RWPE2 (cell line): ENCODE measurements around the gene NSG1.

Experiments
- ATAC-seq: fragments of 200-7000 bp; cut with Tn5 transposase; 3 replicates; pipeline ENCODE4 v1.9.1; 2021; ENCODE audit warnings: low read depth
- DNase-seq: peaks from one replicate; pipeline ENCODE4 v3.0.0-alpha.2; 2020; ENCODE audit warnings: low spot score
- H3K27ac ChIP-seq: fragments of 450-650 bp; 2 replicates; pipeline ENCODE4 v1.5.1; 2017; ENCODE audit warnings: mild to moderate bottlenecking; ENCODE audit not compliant: poor library complexity, severe bottlenecking
- H3K27me3 ChIP-seq: fragments of 250-450 bp; sonication (Bioruptor Pico); 2 replicates; pipeline ENCODE4 v1.5.1; 2021; ENCODE audit warnings: mild to moderate bottlenecking, moderate library complexity; ENCODE audit not compliant: insufficient read depth, poor library complexity, severe bottlenecking
- H3K36me3 ChIP-seq: fragments of 250-450 bp; sonication (Bioruptor Pico); 2 replicates; pipeline ENCODE4 v1.5.1; 2020; ENCODE audit warnings: low read depth, mild to moderate bottlenecking, moderate library complexity
- H3K4me1 ChIP-seq: fragments of 250-450 bp; sonication (Bioruptor Pico); 2 replicates; pipeline ENCODE4 v1.5.1; 2021; ENCODE audit warnings: mild to moderate bottlenecking, moderate library complexity; ENCODE audit not compliant: insufficient read depth, poor library complexity, severe bottlenecking
- H3K4me3 ChIP-seq: fragments of 250-450 bp; sonication (Bioruptor Pico); 2 replicates; pipeline ENCODE4 v1.5.1; 2021; ENCODE audit warnings: mild to moderate bottlenecking, moderate library complexity; ENCODE audit not compliant: severe bottlenecking
- H3K9me3 ChIP-seq: fragments of 250-450 bp; sonication (Bioruptor Pico); 2 replicates; pipeline ENCODE4 v1.5.1; 2021; ENCODE audit warnings: mild to moderate bottlenecking, moderate library complexity; ENCODE audit not compliant: severe bottlenecking
- CTCF ChIP-seq: fragments of 450-650 bp; IDR thresholded peaks from one replicate; pipeline ENCODE4 v1.5.1; 2017; ENCODE audit warnings: mild to moderate bottlenecking, moderate library complexity; ENCODE audit not compliant: poor library complexity, severe bottlenecking

The NSG1 gene

DNA sequence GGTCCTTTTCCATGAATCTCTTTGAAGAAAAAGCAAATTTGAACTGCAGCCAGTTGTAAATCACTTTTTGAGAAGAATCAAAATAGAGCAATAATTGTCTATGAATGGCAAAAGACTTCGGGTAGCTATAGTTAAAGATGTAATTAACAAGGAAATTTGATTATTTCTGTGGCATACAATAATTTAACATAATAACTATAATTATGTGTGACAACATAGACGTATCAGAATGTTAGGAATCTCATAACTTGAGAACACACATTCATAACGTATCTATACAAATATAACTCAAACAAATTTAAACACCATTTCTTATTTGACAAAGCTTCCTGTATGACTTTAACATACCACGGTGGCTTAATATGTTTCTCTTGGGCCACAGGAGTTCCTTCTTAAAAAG is 36.0 kb upstream of the NSG1 start:
- no peak for DNase-seq
- no peak for TF ChIP-seq CTCF
- no peak overlapping the region for H3K4me3 ChIP-seq
- H3K4me1 ChIP-seq, result no peaks in the 10 kb centered on the region
- H3K27ac ChIP-seq, result no peak overlapping the region
- H3K9me3 ChIP-seq, result no peaks in the 10 kb centered on the region
- no peaks in the 10 kb centered on the region for H3K36me3 ChIP-seq
- no peaks in the 10 kb centered on the region for H3K27me3 ChIP-seq
- ATAC-seq, result no peak

DNA sequence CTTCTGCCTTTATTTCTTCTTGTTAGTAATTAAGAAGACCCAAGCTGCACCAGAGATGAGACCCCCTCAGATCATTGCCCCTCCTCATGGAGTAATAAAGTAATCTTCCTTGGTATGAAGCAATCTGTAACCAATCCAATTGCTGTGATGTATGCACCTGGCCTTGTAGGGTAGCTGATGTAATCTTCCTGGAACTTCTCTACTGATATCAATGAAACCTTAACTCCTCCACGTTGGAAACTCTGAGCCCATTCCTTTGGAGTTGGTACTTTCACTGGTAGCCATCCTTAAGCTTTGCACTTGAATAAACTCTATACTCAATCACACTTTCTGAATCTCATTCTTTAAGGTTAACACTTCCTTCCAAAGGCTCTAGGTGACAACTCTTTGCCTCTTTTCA is 31.6 kb upstream of the NSG1 start:
- no peaks in the 10 kb centered on the region for H3K4me1 ChIP-seq
- no peak overlapping the region for H3K4me3 ChIP-seq
- DNase-seq (no peak), ATAC-seq (no peak)
- peaks cover 9% of the 10 kb centered on the region for H3K27me3 ChIP-seq
- H3K9me3 ChIP-seq, result no peaks in the 10 kb centered on the region
- no peaks in the 10 kb centered on the region for H3K36me3 ChIP-seq
- no peak for TF ChIP-seq CTCF
- no peak overlapping the region for H3K27ac ChIP-seq

DNA sequence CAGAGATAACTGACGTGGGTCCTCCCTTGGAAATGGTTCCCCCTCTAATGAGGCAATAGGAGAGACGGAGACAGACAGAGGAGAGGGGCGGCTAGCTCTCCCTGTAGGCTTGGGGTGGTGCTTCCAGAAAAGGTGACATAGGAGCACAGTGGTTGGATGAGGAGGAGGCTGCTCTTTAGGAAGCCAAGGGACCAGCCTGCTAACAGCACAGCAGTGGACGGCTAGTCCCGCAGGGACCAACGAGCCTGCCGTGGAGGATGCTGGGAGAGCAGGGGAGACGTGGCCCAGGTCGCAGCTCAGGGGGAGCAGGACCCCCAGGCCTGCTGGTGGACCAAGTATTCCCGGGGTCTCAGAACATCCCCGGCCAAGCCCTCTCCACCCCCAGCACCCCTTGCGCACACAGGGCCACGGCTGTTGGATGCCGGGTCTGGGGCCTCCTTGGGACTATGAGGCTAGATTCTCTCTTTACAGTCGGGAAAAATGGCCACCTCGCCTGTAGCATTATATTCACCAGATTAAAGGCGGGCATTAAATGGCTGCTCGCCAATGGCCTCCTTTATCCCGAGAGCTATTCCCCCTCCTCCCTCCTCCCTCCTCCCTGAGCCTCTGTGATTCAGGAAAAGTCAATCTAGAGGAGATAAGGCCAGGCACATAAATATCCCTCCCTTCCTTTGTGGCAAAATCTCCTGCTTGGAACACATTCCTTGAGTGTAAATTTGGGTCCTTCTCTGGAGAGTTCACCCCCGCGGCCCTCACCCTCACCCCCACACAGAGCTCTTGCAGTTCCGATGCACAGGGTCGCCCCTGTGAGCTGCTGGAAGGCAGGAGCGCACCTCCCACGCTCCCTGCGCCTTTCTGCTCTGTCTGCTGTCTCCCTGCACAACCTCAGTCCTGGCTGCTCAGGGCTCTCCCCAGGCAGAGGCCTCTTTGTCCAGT is 30.5 kb upstream of the NSG1 start:
- Histone ChIP-seq H3K4me1 (no peaks in the 10 kb centered on the region), H3K36me3 (no peaks in the 10 kb centered on the region), H3K27ac (no peak overlapping the region), H3K4me3 (no peak overlapping the region), H3K9me3 (no peaks in the 10 kb centered on the region), H3K27me3 (peaks cover 9% of the 10 kb centered on the region)
- DNase-seq (no peak), ATAC-seq (no peak)
- no peak for TF ChIP-seq CTCF

GRCh38 chr4:4358093-4358854 is 28.6 kb upstream of the NSG1 start:
- Histone ChIP-seq H3K9me3 (no peaks in the 10 kb centered on the region), H3K27ac (no peak overlapping the region), H3K4me1 (no peaks in the 10 kb centered on the region), H3K27me3 (peaks cover 9% of the 10 kb centered on the region), H3K36me3 (no peaks in the 10 kb centered on the region), H3K4me3 (no peak overlapping the region)
- DNase-seq (no peak), ATAC-seq (no peak)
- peak; percentile 6 for TF ChIP-seq CTCF
